ENCODE data around the gene ARSA.

The ARSA gene

DNA sequence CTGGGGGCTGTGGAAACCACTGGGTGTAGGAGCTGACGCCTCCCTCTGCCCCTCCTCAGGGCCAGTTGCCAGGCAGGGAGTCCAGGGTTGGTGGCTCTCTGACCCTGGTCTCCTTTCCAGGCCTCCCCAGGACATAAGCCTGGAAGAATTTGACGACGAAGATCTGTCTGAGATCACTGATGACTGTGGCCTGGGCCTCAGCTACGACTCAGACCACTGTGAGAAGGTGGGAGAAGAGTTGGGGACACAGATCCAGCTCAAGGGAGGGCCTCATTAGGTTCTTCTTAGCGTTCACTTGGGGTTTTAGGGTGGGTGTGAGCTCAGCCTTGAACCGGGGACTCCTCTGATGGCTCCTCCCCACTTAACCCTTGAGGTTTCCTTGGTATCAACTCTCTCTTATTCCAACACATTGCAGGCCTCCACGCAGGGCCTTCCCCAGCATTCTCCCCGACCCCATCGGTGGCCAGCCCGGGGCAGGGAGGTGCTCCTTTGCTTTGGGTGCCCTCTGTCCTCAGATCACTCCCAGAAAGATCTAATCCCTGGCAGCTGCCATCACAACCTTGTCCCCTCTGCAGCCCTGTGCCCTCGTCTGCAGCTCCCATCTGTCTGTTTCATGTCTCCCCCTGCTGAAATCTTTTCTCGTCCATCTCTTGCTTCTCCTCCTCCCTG is 26.1 kb downstream of the ARSA start:
- no peak for DNase-seq

GRCh38 chr22:50600967-50601668 is 26.8 kb downstream of the ARSA start:
- no peak for DNase-seq

- no peak for DNase-seq
These were observed 27.4 kb downstream of the ARSA start, which contains the start of gene MAPK8IP2 for GRCh38 chr22:50600538-50600937. TSS of gene MAPK8IP2 (plus strand) at chr22:50600793. CDS start at chr22:50600819, 26 bp downstream.

DNA sequence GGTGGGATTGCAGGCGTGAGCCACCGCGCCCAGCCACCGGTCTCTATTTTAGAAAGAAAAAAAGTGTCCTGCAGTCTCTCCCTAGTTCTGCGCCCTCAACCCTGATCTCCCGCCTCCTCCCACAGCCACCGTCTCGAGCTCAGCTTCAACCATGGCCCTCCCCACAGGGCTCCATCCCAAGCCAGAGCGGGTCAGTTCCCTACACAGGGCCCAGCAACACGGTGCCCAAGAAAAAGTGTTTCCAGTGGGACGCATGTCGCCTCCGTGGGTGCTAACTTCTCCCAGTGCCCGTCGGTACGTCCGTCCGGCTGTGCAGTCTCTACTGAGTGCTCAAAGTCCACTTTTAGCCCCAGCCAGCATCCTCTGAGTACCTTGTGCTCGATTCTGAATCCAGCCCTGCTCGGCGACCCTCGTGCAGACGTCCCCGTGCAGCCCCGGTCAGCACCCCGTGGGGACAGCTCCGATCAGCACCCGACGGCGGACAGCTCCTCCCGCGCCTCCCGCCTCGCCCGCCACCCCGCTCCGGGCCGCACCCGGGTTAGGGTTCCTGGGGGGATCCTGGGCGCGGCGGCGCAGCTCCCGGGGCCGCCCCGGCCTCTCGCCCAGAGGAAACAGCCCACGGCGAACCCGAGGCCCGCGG is 28.0 kb downstream of the ARSA start:
- no peak for DNase-seq

DNA sequence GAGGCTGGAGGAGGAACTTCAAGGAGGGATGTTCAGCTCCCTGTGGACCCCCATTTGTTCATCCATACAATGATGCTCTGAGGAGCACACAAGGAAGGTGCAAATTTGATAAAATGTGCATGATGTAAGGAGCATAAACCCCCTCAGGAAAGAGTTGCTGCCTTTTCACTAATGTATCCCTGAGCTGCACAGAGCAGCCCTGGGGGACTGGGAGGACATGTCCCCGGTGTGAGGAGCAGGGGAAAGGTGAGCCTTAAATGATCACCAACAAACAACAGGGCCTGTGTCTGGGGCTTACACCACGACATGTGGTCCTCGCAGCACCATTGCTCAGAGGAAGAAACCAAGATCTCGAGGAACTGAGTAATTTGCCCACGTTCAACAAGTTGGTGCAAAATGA is 30.9 kb downstream of the ARSA start:
- no peak for DNase-seq

DNA sequence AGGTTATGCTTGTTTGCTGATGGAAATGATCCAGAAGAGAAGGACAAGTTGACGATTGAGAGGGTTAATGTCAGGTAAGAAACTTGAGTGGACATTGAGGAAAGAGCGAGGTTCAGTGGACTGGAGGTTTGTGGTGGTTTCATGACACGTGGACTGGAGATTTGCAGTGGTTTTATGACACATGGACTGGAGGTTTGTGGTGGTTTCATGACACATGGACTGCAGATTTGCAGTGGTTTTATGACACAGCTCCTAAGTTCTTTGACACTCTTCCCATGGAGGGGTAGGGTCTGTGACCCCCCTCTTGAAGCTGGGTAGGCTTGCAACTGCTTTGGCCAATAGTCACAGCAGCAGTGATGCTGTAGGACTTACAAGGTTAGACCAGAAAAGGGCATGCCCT is 32.8 kb downstream of the ARSA start:
- DNase-seq: no peak

GRCh38 chr22:50587407-50587806 is 40.5 kb downstream of the ARSA start:
- DNase-seq: no peak

- no peak for DNase-seq
These were observed 41.5 kb downstream of the ARSA start for GRCh38 chr22:50586416-50586815.

- DNase-seq: no peak
These were observed 42.2 kb downstream of the ARSA start for GRCh38 chr22:50585781-50586180.

DNA sequence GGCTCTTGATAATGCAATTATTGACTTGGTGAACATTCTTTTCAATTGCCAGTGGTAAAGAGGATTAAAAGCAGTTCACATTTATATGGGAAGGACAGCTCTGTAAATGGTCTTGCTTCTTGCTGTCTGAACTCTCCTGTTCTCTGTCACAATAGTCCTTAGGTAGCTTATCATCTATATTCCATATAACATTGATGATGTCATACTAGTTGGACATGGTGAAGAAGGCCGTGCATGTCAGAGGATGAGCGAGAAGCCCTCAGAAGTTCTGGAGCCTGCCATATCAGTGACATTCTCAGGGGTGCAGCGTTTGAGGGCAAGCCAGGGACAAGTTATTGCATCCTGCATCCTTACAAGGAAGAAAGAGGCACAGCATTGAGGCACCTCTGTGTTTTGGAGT is 42.7 kb downstream of the ARSA start:
- no peak for DNase-seq

- no peak for DNase-seq
These were observed 43.6 kb downstream of the ARSA start for GRCh38 chr22:50584106-50585096.

GRCh38 chr22:50583294-50583861 is 44.6 kb downstream of the ARSA start:
- DNase-seq: no peak

DNA sequence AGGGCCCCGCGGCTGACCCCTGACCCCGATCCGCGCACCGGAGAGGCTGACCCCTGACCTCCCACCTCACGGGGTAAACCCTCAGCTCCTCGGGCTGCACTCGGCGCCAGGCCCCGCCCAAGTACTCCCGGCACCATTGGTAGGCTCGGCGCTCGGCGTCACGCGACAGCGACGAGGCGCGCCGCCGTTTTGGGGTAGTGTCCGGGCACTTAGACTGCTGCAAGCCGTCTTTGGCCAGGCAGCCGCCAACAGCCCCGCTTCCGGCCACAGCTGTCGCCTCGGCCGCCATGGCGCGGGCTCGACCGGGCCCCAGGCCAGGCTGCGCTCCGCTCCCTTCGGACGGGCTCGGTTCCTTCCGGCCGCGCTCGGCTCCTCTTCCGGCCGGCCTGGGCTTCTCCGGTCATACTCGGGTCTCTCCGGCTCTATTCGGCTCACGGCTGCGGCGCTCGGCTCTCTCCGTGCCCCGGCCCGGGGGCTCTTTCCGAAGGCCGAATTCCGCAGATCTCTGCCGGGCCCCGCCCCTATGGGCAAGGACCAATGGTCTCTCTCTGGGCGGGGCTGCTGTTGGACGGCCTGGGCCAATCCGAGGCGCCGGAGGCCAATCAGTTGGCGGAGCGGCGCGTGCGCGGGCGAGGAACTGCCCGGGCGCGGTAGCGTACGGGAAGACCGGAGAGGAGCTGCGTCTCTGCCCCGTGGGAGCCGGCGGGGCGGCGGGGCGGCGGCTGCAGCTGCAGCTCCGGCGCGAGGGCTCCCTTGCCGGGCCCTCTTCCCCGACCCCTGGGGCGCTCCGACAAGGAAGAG is 45.3 kb downstream of the ARSA start, which contains the start of gene CHKB:
CHKB (minus strand) TSS at position 357 of the 801 bp plus-strand sequence; CDS start at position 289, 68 bp downstream.
- peak; percentile 97 for DNase-seq

DNA sequence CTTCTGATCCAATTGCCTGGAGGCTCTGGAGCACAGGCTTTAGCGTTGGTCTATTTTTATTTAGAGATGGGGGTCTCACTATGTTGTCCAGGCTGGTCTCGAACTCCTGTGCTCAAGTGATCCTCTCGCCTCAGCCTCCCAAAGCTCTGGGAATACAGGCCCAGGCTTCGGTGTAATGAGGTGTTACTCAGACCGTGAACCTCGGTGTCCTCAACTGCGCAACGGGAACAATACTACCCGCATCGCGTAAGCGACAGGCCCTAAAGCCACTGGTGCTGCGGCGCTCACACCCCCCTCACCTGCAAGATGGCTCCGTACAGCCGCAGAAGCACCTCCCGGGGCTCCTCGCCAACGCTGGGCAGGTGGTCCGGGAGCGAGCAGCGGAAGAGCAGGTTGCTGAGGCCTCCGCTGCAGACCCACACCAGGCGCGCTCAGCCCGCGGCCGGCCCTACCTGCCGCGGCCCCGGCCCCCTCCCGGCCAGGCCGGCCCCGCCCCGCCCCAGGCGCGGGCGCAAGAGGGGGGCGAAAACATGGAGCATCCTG is 45.9 kb downstream of the ARSA start:
- DNase-seq: no peak

- DNase-seq: no peak
These were observed 46.7 kb downstream of the ARSA start for GRCh38 chr22:50581031-50581949.

DNA sequence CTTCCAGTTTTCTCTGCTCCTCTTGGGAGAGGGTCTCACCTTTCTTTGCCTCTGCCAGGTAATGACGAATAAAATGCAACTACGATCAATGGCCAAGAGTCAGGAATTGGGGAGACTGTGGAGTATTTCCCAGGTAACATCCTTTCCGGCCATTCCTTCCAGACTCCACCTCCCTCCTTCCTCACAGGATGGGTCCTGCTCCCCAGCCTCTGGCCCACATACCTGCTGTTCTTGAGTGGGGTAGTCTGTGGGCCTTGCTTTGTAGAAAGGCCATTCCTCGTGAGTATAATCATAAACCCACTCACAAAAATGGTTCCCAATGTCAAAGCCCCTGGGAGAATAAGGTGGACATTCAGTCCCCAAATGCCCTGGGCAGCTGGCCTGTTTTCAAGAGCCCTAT is 48.2 kb downstream of the ARSA start:
- DNase-seq: no peak

DNA sequence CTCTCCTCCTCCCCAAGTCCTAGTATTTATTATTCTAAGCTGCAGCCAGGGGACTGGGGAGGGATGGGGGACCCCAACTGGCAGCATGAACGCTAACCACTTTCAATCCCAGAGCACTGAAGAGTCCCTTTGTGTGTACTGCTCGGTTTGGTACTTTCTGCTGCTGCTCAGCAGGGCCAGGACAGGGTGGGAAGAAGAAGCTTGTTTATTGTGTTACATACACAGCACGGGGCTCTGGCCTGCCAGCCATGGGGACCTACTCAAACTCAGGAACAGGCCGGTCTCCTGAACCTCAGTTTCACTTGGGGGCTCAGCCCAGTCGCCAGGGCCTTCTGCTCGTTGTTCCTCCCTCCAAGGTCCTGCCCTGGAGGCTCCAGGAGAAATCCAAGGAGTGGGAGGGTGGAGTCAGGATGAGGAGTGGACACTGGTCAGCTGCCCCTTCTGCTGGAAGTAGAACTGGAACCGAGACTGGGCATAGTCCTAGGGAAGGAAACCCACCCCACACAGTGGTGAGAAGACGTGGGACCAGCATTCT is 49.1 kb downstream of the ARSA start:
- DNase-seq: no peak

GRCh38 chr22:50577987-50578775 is 49.8 kb downstream of the ARSA start, which contains the start of gene CPT1B:
TSS of gene CPT1B (minus strand) at chr22:50578427. CDS start at chr22:50577915, 512 bp downstream.
- no peak for DNase-seq

- no peak for DNase-seq
These were observed 50.3 kb downstream of the ARSA start for GRCh38 chr22:50577697-50577986.
